ENCODE data around the gene KIF26A. TPM values are rescaled to one million over a fixed set of nuclear protein-coding genes. Genes with fewer than 3 reads are reported as not detected.

Gene KIF26A
- total RNA-seq, 1 donor from 2014 or later = 5.9 TPM

GRCh38 chr14:104126753-104127152, 11.6 kb upstream of the KIF26A start:
- TF ChIP-seq CTCF (IDR thresholded peaks at IDR 0.05; ENCODE audit: partially characterized antibody, unreplicated experiment) = no peak
- Mint-ChIP-seq H3K9me3 (ENCODE audit: unreplicated experiment) (peaks cover 11% of the 10 kb centered on the region), H3K4me3 (ENCODE audit: unreplicated experiment) (no peak overlapping the region), H3K27ac (ENCODE audit: unreplicated experiment) (no peak overlapping the region), H3K36me3 (ENCODE audit: unreplicated experiment) (peaks cover 18% of the 10 kb centered on the region), H3K4me1 (ENCODE audit: low read depth, unreplicated experiment) (no peaks in the 10 kb centered on the region), H3K27me3 (ENCODE audit: unreplicated experiment) (peaks cover 7% of the 10 kb centered on the region)
- no peak for DNase-seq

- TF ChIP-seq CTCF (IDR thresholded peaks at IDR 0.05; ENCODE audit: partially characterized antibody, unreplicated experiment) = no peak
- Mint-ChIP-seq H3K4me1 (ENCODE audit: low read depth, unreplicated experiment) (no peaks in the 10 kb centered on the region), H3K36me3 (ENCODE audit: unreplicated experiment) (peaks cover 14% of the 10 kb centered on the region), H3K9me3 (ENCODE audit: unreplicated experiment) (peaks cover 8% of the 10 kb centered on the region), H3K27ac (ENCODE audit: unreplicated experiment) (no peak overlapping the region), H3K27me3 (ENCODE audit: unreplicated experiment) (peaks cover 7% of the 10 kb centered on the region), H3K4me3 (ENCODE audit: unreplicated experiment) (no peak overlapping the region)
- no peak for DNase-seq
These were observed 9.4 kb upstream of the KIF26A start for GRCh38 chr14:104128981-104129380.

- Mint-ChIP-seq H3K36me3 (ENCODE audit: unreplicated experiment) (peaks cover 11% of the 10 kb centered on the region), H3K27me3 (ENCODE audit: unreplicated experiment) (peaks cover 7% of the 10 kb centered on the region), H3K4me3 (ENCODE audit: unreplicated experiment) (no peak overlapping the region), H3K27ac (ENCODE audit: unreplicated experiment) (no peak overlapping the region), H3K4me1 (ENCODE audit: low read depth, unreplicated experiment) (no peaks in the 10 kb centered on the region), H3K9me3 (ENCODE audit: unreplicated experiment) (peaks cover 7% of the 10 kb centered on the region)
- DNase-seq = no peak
- no peak for TF ChIP-seq CTCF (IDR thresholded peaks at IDR 0.05; ENCODE audit: partially characterized antibody, unreplicated experiment)
These were observed 8.8 kb upstream of the KIF26A start for GRCh38 chr14:104129556-104129955.

GRCh38 chr14:104130974-104131651, 7.3 kb upstream of the KIF26A start:
- Mint-ChIP-seq H3K4me3 (ENCODE audit: unreplicated experiment) (no peak overlapping the region), H3K36me3 (ENCODE audit: unreplicated experiment) (peaks cover 10% of the 10 kb centered on the region), H3K27ac (ENCODE audit: unreplicated experiment) (no peak overlapping the region), H3K27me3 (ENCODE audit: unreplicated experiment) (peaks cover 7% of the 10 kb centered on the region), H3K4me1 (ENCODE audit: low read depth, unreplicated experiment) (no peaks in the 10 kb centered on the region), H3K9me3 (ENCODE audit: unreplicated experiment) (peaks cover 7% of the 10 kb centered on the region)
- TF ChIP-seq CTCF (IDR thresholded peaks at IDR 0.05; ENCODE audit: partially characterized antibody, unreplicated experiment) = peak; percentile 75
- peak; percentile 62 for DNase-seq

GRCh38 chr14:104131968-104132732, 6.2 kb upstream of the KIF26A start:
- H3K9me3 Mint-ChIP-seq (ENCODE audit: unreplicated experiment) = peaks cover 7% of the 10 kb centered on the region
- H3K27me3 Mint-ChIP-seq (ENCODE audit: unreplicated experiment) = peaks cover 11% of the 10 kb centered on the region
- peaks cover 2% of the 10 kb centered on the region for H3K4me1 Mint-ChIP-seq (ENCODE audit: low read depth, unreplicated experiment)
- no peak overlapping the region for H3K27ac Mint-ChIP-seq (ENCODE audit: unreplicated experiment)
- TF ChIP-seq CTCF (IDR thresholded peaks at IDR 0.05; ENCODE audit: partially characterized antibody, unreplicated experiment) = no peak
- H3K36me3 Mint-ChIP-seq (ENCODE audit: unreplicated experiment) = peaks cover 7% of the 10 kb centered on the region
- peak; percentile 9 for DNase-seq
- no peak overlapping the region for H3K4me3 Mint-ChIP-seq (ENCODE audit: unreplicated experiment)

All from glutamatergic neuron (in vitro differentiated cells).